WERI-Rb-1 (cell line): ENCODE data around the gene CDKAL1.

Experiments
- DNase-seq: peaks from one replicate; pipeline ENCODE4 v3.0.0-alpha.2; 2020
- H3K27ac ChIP-seq: fragments of 250-450 bp; sonication (Bioruptor Pico); 2 replicates; pipeline ENCODE4 v1.5.1; 2020; ENCODE audit warnings: mild to moderate bottlenecking, moderate library complexity
- H3K27me3 ChIP-seq: fragments of 250-450 bp; sonication (Bioruptor Pico); 2 replicates; pipeline ENCODE4 v1.5.1; 2021; ENCODE audit warnings: mild to moderate bottlenecking, low read depth, moderate library complexity; ENCODE audit not compliant: insufficient read depth, severe bottlenecking
- H3K36me3 ChIP-seq: fragments of 250-450 bp; sonication (Bioruptor Pico); 2 replicates; pipeline ENCODE4 v1.5.1; 2020; ENCODE audit warnings: mild to moderate bottlenecking, moderate library complexity
- H3K4me3 ChIP-seq: 2 replicates; pipeline ENCODE4 v1.5.1; 2011; ENCODE audit warnings: low read depth, mild to moderate bottlenecking, control low read depth, low read length
- H3K9me3 ChIP-seq: fragments of 250-450 bp; sonication (Bioruptor Pico); 2 replicates; pipeline ENCODE4 v1.5.1; 2021; ENCODE audit warnings: mild to moderate bottlenecking, moderate library complexity; ENCODE audit not compliant: severe bottlenecking
- TF ChIP-seq, protein P1 (sequence below): IDR thresholded peaks from 2 replicates; pipeline ENCODE4 v1.5.1; 2011; ENCODE audit warnings: low read depth, mild to moderate bottlenecking, control low read depth, inconsistent platforms, low read length

Gene CDKAL1

DNA sequence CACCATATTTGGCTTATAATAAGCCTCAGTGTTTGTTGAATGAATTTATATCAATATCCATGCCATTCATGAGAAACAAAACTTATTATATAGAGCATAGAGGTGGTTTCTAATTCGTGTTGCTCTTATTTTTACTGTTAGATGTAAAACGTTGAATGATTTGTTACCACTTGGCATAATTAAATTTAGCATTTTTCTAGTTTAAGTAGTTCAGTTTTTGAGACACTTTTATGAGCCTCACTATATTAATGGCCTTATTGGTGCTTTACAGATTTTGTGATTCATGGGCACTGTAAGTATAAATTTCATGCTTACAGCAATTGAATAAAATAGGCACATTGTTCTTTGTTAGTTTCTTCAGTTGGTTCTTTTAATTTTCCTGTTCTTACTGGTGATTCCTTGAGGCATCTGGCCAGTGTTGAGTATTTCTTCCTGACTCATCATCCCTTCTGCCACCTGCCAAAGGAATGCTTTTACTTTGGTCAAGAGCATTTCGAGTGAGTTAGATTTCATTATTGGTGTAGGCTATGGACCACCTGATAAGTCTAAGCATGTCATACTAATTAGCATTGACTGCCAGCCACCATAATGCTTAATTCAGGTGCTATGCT lies 34.8 kb downstream of the CDKAL1 start:
- H3K4me3 ChIP-seq, result no peak overlapping the region
- DNase-seq, result no peak

DNA sequence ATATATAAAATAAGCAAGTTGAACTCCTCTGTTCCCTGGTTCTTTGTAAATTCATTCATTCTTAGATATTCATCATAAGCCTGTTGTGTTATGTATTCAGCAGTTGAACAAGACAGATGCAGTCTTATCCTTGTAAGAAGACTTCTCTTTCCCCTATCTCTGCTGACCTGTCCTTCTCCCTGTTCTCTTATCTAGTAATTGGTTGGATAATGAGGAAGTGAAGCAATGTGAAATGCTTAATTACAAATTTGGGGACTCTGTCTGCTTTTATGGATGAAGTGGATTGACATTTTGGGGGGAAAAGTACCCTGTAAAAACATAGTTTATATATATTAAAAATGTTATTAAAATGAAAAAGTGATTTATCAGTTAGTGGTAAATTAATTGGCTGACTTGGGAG lies 37.0 kb downstream of the CDKAL1 start:
- H3K27me3 ChIP-seq, result no peaks in the 10 kb centered on the region
- peaks cover 11% of the 10 kb centered on the region for H3K36me3 ChIP-seq
- H3K9me3 ChIP-seq, result no peaks in the 10 kb centered on the region
- no peak overlapping the region for H3K4me3 ChIP-seq
- TF ChIP-seq, protein P1, sequence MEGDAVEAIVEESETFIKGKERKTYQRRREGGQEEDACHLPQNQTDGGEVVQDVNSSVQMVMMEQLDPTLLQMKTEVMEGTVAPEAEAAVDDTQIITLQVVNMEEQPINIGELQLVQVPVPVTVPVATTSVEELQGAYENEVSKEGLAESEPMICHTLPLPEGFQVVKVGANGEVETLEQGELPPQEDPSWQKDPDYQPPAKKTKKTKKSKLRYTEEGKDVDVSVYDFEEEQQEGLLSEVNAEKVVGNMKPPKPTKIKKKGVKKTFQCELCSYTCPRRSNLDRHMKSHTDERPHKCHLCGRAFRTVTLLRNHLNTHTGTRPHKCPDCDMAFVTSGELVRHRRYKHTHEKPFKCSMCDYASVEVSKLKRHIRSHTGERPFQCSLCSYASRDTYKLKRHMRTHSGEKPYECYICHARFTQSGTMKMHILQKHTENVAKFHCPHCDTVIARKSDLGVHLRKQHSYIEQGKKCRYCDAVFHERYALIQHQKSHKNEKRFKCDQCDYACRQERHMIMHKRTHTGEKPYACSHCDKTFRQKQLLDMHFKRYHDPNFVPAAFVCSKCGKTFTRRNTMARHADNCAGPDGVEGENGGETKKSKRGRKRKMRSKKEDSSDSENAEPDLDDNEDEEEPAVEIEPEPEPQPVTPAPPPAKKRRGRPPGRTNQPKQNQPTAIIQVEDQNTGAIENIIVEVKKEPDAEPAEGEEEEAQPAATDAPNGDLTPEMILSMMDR, result no peak
- no peak for DNase-seq
- no peak overlapping the region for H3K27ac ChIP-seq

More for the DNA sequence above, 34.8 kb downstream of the CDKAL1 start:
- Histone ChIP-seq H3K36me3 (peaks cover 8% of the 10 kb centered on the region), H3K27ac (no peak overlapping the region), H3K27me3 (no peaks in the 10 kb centered on the region), H3K9me3 (no peaks in the 10 kb centered on the region)
- TF ChIP-seq, protein P1, result no peak

DNA sequence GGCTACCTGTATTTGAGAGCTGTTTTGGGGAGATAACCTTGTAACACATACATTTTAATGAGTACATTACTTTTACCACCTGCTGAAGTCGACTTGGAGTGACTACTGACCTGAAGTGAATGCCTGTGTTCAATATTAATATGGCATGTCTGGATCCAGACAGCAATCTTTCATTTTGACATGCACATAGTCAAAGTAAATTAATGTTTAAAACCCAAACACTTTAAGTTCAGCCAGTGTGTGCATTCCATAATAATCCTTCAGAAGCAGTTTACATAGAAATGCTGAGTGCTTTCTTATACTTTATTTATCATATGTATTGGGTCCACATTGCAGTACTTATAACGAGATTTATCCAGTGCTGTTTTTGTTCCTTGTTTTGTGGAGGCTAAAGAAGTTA lies 38.0 kb downstream of the CDKAL1 start:
- TF ChIP-seq, protein P1, result no peak
- H3K4me3 ChIP-seq, result no peak overlapping the region
- no peak overlapping the region for H3K27ac ChIP-seq
- H3K27me3 ChIP-seq, result no peaks in the 10 kb centered on the region
- no peak for DNase-seq
- peaks cover 10% of the 10 kb centered on the region for H3K36me3 ChIP-seq
- no peaks in the 10 kb centered on the region for H3K9me3 ChIP-seq

GRCh38 chr6:20572940-20573339 lies 38.7 kb downstream of the CDKAL1 start:
- H3K27ac ChIP-seq, result no peak overlapping the region
- H3K27me3 ChIP-seq, result no peaks in the 10 kb centered on the region
- H3K36me3 ChIP-seq, result peaks cover 8% of the 10 kb centered on the region; the same call in 1 of the 2 replicates
- TF ChIP-seq, protein P1, result no peak
- H3K9me3 ChIP-seq, result no peaks in the 10 kb centered on the region
- DNase-seq, result no peak
- H3K4me3 ChIP-seq, result no peak overlapping the region

- DNase-seq, result no peak
- Histone ChIP-seq H3K36me3 (peaks cover 10% of the 10 kb centered on the region), H3K27me3 (no peaks in the 10 kb centered on the region), H3K9me3 (no peaks in the 10 kb centered on the region), H3K4me3 (no peak overlapping the region), H3K27ac (peak overlapping the region; percentile 76)
- TF ChIP-seq, protein P1, result no peak
Observed at GRCh38 chr6:20574355-20574754, 40.1 kb downstream of the CDKAL1 start.

DNA sequence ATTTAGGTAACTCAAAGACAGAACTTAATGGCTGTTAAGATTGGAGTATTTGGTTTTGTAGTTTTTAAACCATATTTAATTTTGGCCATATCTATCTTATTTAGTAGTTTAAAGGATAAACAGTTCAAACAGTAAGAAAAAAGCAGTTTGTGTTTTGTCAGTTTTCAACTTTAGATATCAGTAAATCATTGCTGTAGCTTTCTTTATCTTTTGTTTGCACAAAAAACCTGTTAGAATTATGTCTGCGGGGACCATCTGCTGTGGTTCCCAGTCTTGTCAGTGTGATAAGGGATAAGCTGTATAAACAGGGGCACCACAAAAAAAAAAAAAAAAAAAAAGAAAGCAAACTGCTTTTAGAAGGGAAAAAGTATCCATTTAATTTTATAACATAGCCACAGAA lies 40.9 kb downstream of the CDKAL1 start:
- Histone ChIP-seq H3K36me3 (peaks cover 10% of the 10 kb centered on the region), H3K27ac (peak overlapping the region; percentile 76), H3K4me3 (no peak overlapping the region), H3K27me3 (no peaks in the 10 kb centered on the region), H3K9me3 (no peaks in the 10 kb centered on the region)
- TF ChIP-seq, protein P1, result no peak
- peak; percentile 66 for DNase-seq
